GM21390 (cell line): ENCODE measurements around the gene NPHP3.
"Not testable (repeated sequence)": the region's sequence is repeated elsewhere in the genome, so short reads cannot be mapped to it uniquely, and the experiment has no call there.

Experiments
- ATAC-seq: cut with Tn5 transposase; IDR thresholded peaks from one replicate; pipeline ENCODE4 v1.9.1; 2021; ENCODE audit not compliant: unreplicated experiment

Gene NPHP3

DNA sequence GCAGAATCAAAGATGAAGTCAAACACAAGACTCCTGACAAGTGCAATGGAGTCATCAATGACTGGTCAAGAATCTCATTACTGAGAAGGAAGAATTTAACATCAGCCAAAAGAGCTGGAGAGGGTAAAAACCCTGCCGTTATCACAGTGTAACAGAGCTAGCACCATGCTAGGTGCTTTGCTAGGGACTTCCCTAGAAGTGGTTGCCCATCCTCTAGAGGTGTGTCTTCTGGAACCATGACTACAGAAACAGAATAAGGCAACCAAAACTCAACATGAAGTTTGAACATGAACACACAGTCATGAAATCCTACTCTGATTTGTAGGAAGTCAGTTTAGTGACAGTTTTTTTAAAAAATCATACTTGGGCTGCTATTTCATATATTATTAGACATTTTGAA lies 72.1 kb downstream of the NPHP3 start:
- ATAC-seq: no peak

DNA sequence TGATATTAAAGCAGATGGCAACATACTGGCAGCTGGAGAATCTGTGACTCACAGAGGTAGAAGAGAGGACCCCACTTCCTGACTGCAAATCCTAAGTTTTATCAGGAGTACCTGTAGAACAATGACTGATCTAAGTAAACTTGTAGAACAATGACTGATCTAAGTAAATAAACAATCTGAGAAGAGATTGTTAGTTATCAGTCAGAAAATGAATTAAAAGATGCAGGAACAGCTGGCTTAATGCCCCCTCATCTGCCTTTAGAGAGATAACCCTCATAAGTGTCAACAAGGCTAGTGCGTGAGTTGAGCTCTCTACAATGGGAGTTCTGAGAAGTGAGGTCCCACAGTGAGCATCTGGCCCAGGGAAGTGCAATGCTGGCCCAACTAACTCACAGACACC lies 77.2 kb downstream of the NPHP3 start:
- ATAC-seq: no peak

DNA sequence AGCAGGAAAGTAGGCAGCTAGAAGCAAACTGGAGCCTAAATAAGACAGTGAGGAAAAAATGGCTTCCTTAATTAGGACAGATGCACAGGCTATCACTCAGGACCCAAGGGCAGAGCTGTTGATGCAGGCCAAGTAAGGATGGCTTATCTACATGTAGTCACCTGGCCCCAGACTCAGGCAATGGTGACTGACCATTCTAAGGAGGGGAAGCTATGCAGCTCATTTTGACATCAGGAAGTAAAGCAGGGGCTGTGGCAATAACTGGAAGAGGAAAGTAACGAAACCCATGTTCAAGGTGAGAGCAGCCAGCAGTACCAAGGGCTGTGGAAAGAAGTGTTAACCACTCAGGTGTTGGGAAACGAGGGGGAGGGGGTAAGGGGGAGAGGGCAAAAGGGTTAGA lies 78.8 kb downstream of the NPHP3 start:
- no peak for ATAC-seq

DNA sequence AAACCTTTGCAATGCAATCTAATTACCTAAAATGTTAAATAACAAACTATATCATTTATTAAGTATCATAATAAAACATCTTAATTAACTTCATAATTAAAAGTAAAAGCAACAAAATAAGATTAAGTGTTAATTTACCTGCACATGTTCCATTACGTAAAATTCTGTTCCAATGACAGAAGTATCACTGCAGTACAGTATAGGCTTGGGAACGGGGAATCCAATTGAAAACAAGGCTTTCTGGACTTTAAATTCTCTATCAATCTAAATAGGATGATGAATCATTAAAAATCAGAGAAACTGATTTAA lies 79.7 kb downstream of the NPHP3 start:
- ATAC-seq: no peak

DNA sequence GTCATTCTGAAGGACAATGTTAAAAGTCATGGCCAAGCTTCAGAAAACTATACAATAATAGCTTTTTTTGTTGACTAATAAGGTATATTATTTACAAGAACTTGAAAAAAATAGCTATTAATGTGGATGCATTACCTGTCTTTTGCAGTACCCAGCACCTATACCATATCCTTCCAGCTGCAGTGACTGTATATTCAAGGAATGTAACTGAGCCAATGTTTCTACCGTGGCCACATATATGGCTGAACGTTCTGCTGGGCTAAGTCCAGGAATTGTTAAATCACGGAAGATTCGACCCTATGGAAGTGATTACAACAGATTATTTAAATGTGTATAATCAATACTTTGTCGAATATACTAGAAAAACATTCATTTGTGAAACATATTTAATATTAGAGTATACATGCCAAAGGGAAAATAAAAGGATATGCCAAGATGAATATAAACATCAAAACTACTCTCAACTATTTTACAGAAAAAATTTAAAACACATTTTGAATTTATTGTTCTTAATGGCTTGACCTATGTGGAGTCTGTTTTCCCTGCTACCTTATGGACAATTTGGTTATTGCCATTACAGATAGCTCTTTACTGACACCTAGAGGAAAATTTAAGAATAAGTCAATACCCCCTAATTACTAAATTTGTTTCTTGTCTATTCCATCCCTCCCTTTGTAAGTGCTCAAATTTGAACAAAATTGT lies 80.2 kb downstream of the NPHP3 start:
- ATAC-seq: no peak

DNA sequence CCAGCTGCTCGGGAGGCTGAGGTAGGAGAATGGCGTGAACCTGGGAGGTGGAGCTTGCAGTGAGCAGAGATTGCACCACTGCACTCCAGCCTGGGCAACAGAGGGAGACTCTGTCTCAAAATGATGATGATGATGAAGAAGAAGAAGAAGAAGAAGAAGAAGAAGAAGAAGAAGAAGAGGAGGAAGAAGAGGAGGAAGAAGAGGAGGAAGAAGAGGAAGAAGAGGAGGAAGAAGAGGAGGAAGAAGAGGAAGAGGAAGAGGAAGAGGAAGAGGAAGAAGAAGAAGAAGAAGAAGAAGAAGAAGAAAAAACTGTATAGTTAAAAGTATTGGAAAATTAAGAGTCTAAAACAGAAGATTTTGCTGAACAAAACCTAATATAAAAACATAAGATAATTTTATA lies 80.8 kb downstream of the NPHP3 start:
- not testable (repeated sequence) for ATAC-seq

DNA sequence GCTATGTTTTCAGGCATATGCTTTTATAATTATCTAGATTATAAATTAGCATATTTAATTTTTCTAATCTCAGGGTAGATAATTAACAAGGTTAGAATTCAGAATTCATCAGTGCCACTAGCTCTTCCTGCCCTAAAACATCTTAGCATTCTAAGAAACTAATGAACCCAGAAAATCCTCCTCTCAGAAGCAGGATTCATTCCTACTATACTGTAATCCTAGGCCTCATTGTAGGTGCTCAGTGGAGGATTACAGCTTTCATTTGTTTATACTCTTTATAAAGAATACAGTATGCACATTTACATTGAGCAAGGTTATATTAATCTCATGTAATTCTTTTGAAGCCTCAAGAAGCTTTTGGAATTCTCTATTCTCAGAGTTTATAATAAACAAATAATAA lies 83.5 kb downstream of the NPHP3 start:
- no peak for ATAC-seq

DNA sequence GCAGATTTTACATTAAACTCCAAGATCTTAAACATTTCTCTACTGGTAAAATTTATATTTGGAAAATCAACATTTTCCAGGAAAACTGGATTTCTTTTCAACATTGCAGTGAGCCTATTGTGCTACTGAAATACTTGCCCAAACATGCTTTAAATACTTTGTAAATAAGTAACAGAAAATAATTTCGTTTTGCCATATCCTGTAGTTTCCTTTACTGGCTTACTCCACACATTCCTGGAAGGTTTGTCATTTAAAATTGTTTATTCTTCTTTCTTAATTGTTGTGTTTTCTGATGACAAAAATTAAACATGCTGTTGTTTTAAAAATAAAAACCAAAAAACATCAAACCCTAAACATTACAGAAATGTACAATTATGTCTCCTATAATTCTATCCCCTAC lies 84.6 kb downstream of the NPHP3 start:
- no peak for ATAC-seq

DNA sequence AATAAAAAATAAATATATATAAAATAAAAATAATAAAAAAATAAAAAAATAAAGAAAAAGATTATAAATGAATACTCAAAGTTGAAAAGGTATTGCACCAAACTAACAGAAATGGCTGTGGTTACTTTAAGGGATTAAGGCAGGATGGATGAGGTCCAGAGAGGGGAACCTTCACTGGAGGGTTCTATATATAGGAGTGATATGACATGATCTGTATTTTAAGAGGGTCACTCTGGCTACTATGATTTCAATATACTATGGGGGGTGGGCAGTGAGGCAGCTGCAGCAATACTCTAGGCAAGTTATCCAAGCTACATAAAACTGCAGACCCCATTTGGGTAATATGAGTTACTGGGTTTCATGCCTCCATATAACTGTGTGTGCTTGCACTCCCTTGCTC lies 87.2 kb downstream of the NPHP3 start:
- ATAC-seq: no peak
